Measurements from ENCODE around the gene CD79B. TPM values are rescaled to one million over a fixed set of nuclear protein-coding genes. Genes with fewer than 3 reads are reported as not detected.

Gene CD79B
- not detected in 2 replicates for total RNA-seq

GRCh38 chr17:63931981-63932561 is at the start of gene CD79B:
TSS of gene CD79B (minus strand) at chr17:63932331. CDS start at chr17:63932261, 70 bp downstream.

DNA sequence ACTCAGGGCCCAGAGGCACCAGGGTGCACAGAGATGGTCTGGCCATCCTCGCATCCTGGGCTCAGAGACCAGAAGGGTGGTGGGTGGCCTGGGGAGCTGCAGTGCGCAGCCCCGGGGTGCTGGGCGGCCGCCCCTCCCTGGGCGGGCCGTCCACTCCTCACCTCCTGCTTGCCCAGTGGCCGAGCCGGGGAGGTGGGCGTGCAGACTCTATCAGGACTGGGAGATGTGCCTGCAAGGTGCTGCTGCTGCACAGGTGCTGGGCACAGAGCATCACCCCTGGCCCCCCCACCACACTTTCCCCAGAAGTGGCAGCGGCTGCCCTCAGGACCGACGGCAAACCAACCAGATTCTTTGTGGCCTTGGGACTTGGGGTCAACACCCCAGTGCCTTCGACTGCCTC is 40.7 kb upstream of the CD79B start, which contains the start of gene SCN4A:
Gene SCN4A, minus strand, starts transcription at position 123 of the 400 bp plus-strand sequence. Its CDS starts 77 bp downstream, at position 46.

DNA sequence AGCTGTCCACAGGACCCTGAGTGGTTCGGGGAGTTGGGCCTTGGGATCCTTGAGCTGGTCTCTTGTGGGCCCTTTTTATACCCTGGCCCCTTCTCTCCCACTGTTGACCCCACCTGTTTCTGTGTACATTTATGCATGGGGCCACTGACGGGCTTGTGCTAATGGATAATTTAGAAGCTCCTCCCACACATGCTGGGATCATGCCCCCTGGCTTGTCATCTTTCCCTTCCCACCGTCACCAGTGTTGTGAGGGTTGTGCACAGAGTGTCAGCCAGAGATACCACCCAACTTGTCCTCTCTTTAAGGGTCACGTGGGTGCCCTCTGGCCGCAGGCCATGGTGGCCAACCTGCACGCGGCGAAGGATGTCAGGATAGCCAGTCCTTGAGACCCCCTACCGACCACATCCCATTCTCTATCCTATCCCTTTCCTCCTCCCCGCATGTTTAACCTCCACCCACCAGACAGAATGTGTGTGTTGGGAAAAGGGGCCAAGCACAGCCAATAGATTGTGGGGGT is 13.3 kb downstream of the CD79B start, which contains the start of gene GH1:
Gene GH1, minus strand, starts transcription at position 51 of the 517 bp plus-strand sequence. CDS start 63 bp downstream, outside the sequence.

DNA sequence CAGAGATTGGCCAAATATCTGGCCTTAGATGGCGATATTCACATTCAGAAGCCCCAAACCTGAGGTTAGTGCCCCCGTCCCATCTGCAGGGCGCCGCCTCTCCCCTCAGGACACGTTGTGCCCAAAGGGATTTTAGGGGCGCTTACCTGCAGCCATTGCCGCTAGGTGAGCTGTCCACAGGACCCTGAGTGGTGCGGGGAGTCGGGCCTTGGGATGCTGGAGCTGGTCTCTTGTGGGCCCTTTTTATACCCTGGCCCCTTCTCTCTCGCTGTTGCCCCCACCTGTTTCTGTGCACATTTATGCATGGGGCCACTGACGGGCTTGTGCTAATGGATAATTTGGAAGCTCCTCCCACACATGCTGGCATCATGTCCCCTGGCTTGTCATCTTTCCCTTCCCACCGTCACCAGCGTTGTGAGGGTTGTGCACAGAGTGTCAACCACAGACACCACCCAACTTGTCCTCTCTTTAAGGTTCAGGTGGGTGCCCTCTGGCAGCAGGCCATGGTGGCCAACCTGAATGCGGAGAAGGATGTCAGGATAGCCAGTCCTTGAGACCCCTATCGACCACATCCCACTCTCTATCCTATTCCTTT is 21.0 kb downstream of the CD79B start, which contains the start of gene CSHL1:
Gene CSHL1, minus strand, starts transcription at position 218 of the 595 bp plus-strand sequence. Its CDS starts 62 bp downstream, at position 156.

GRCh38 chr17:63896524-63897354 is 35.4 kb downstream of the CD79B start, which contains the start of gene CSH1:
TSS of gene CSH1 (minus strand) at chr17:63896574. CDS start at chr17:63896511, 63 bp downstream.

GRCh38 chr17:63881935-63882601 is 50.1 kb downstream of the CD79B start, which contains the start of gene GH2:
TSS of gene GH2 (minus strand) at chr17:63881944. CDS start at chr17:63881801, 143 bp downstream.

Other genes starting within 250 kb of the CD79B start
- 17.1 and 21.8 TPM in 2 replicates for gene LIMD2, start 232.2 kb downstream of the CD79B start, total RNA-seq
- gene STRADA, start 190.5 kb downstream of the CD79B start, total RNA-seq = 13.4 and 20.8 TPM in 2 replicates
- 26.6 and 44.4 TPM in 2 replicates for gene CCDC47, start 158.7 kb downstream of the CD79B start, total RNA-seq
- 22.0 and 36.0 TPM in 2 replicates for gene DDX42, start 158.2 kb downstream of the CD79B start, total RNA-seq
- 79.1 and 80.3 TPM in 2 replicates for gene PSMC5, start 104.9 kb downstream of the CD79B start, total RNA-seq
- 51.0 and 67.3 TPM in 2 replicates for gene FTSJ3, start 104.7 kb downstream of the CD79B start, total RNA-seq
- gene SMARCD2, start 89.6 kb downstream of the CD79B start, total RNA-seq = 185 and 226 TPM in 2 replicates
- not detected in 2 replicates for gene CSH2, start 58.7 kb downstream of the CD79B start, total RNA-seq
- gene GH2, start 50.4 kb downstream of the CD79B start, total RNA-seq = not detected in 2 replicates
- not detected in 2 replicates for gene CSH1, start 35.8 kb downstream of the CD79B start, total RNA-seq
- not detected in 2 replicates for gene CSHL1, start 21.1 kb downstream of the CD79B start, total RNA-seq
- not detected in 2 replicates for gene GH1, start 13.5 kb downstream of the CD79B start, total RNA-seq
- gene SCN4A, start 40.6 kb upstream of the CD79B start, total RNA-seq = not detected in 2 replicates
- gene PRR29, start 66.0 kb upstream of the CD79B start, total RNA-seq = 0.07 and 0.37 TPM in 2 replicates
- gene ICAM2, start 88.3 kb upstream of the CD79B start, total RNA-seq = 0.21 TPM in 1 of 2 replicates, not detected in the other
- 7.7 and 10.6 TPM in 2 replicates for gene ERN1, start 197.8 kb upstream of the CD79B start, total RNA-seq